AG09309 (cell line): ENCODE measurements around the gene ZNF471.

ENCODE experiments used
- DNase-seq: peaks from one replicate; pipeline ENCODE4 v3.0.0-alpha.2; 2010; ENCODE audit warnings: low read depth
- H3K4me3 ChIP-seq: 2 replicates; pipeline ENCODE4 v1.5.1; 2011; ENCODE audit warnings: mild to moderate bottlenecking, low read depth, low read length, moderate library complexity; ENCODE audit not compliant: control insufficient read depth
- CTCF ChIP-seq: IDR thresholded peaks from 2 replicates; pipeline ENCODE4 v1.5.1; 2011; ENCODE audit warnings: mild to moderate bottlenecking, low read depth, low read length, inconsistent platforms; ENCODE audit not compliant: insufficient read depth, control insufficient read depth; ENCODE audit errors: missing control alignments

ZNF471 gene

GRCh38 chr19:56507446-56508289 lies at the start of gene ZNF471:
ZNF471 (plus strand) TSS chr19:56507855; CDS start chr19:56511572, 3,717 bp downstream.
- no peak for TF ChIP-seq CTCF
- peak; percentile 93 for DNase-seq
- H3K4me3 ChIP-seq, result peak within 1 kb of the TSS; percentile 86

GRCh38 chr19:56474308-56474707 lies 33.3 kb upstream of the ZNF471 start:
- no peak overlapping the region for H3K4me3 ChIP-seq
- no peak for TF ChIP-seq CTCF
- no peak for DNase-seq

- H3K4me3 ChIP-seq, result peak overlapping the region; percentile 83
- no peak for TF ChIP-seq CTCF
These were observed 31.6 kb upstream of the ZNF471 start for GRCh38 chr19:56476093-56476492.

GRCh38 chr19:56476651-56477428 lies 30.8 kb upstream of the ZNF471 start, which contains the start of gene ZNF667:
ZNF667 (minus strand) TSS chr19:56477345; CDS start chr19:56462370, 14,975 bp downstream.
- H3K4me3 ChIP-seq, result peak within 1 kb of the TSS; percentile 83
- DNase-seq, result no peak
- TF ChIP-seq CTCF, result no peak

More at GRCh38 chr19:56476093-56476492, 31.6 kb upstream of the ZNF471 start:
- no peak for DNase-seq

- H3K4me3 ChIP-seq, result peak overlapping the region; percentile 83
- no peak for TF ChIP-seq CTCF
- peak; percentile 48 for DNase-seq
These were observed 30.0 kb upstream of the ZNF471 start for GRCh38 chr19:56477429-56478338.

GRCh38 chr19:56491399-56491798 lies 16.3 kb upstream of the ZNF471 start:
- no peak for TF ChIP-seq CTCF

More at GRCh38 chr19:56491399-56491798, 16.3 kb upstream of the ZNF471 start:
- no peak for DNase-seq
- no peak overlapping the region for H3K4me3 ChIP-seq
